IgD-negative memory B cell (primary cell): ENCODE results near the gene SEC14L1. TPM values are rescaled to one million over a fixed set of nuclear protein-coding genes. Genes with fewer than 3 reads are reported as not detected.
A peak's percentile ranks its signal among the peaks of the same experiment; 100 is the strongest.
"Not testable (repeated sequence)": the region's sequence is repeated elsewhere in the genome, so short reads cannot be mapped to it uniquely, and the experiment has no call there.

Experiments
- H3K27ac Mint-ChIP-seq, 3 donors: one replicate each; pipeline ENCODE4 v1.8.0; 2020 to 2022; ENCODE audit warnings: mild to moderate bottlenecking in 3 of 3, mixed read lengths in 3 of 3, moderate library complexity in 1 of 3
- H3K27me3 Mint-ChIP-seq: one replicate; pipeline ENCODE4 v1.8.0; 2021; ENCODE audit warnings: mixed read lengths
- H3K36me3 Mint-ChIP-seq: one replicate; pipeline ENCODE4 v1.8.0; 2020; ENCODE audit warnings: mild to moderate bottlenecking, mixed read lengths
- H3K4me1 Mint-ChIP-seq, 3 donors: one replicate each; pipeline ENCODE4 v1.8.0; 2020 to 2022; ENCODE audit warnings: mixed read lengths in 3 of 3, mild to moderate bottlenecking in 1 of 3
- H3K4me3 Mint-ChIP-seq, 4 donors: one replicate each; pipeline ENCODE4 v1.8.0; 2020 to 2022; ENCODE audit warnings: mild to moderate bottlenecking in 4 of 4, mixed read lengths in 4 of 4, moderate library complexity in 3 of 4
- H3K9me3 Mint-ChIP-seq, 3 donors: one replicate each; pipeline ENCODE4 v1.8.0; 2020 to 2021; ENCODE audit warnings: mixed read lengths in 3 of 3, mild to moderate bottlenecking in 1 of 3
- polyA plus RNA-seq: library from polyadenylated mRNA; unstranded; fragments of 300-500 nt; fragmentation: Illumina TruSeq; gene quantifications from one replicate; pipeline ENCODE4 v1.2.3, GENCODE V29; 2021

The SEC14L1 gene
- polyA plus RNA-seq, 1 donor from 2014 or later, result 44.4 TPM

GRCh38 chr17:77109159-77109759 is 31.5 kb upstream of the SEC14L1 start:
- Mint-ChIP-seq H3K4me1 (peaks cover 23 to 28% (median 24%) of the 10 kb centered on the region in 3 donors), H3K36me3 (no peaks in the 10 kb centered on the region), H3K4me3 (peak overlapping the region in 3 of 4 donors; percentile 15 to 89 (median 58)), H3K27me3 (peaks cover 1% of the 10 kb centered on the region), H3K9me3 (no peaks in the 10 kb centered on the region), H3K27ac (peak overlapping the region in 2 of 3 donors; percentile 25 to 75)

- Mint-ChIP-seq H3K27ac (peak overlapping the region in 2 of 3 donors; percentile 25 to 75), H3K36me3 (no peaks in the 10 kb centered on the region), H3K27me3 (peaks cover 1% of the 10 kb centered on the region), H3K9me3 (no peaks in the 10 kb centered on the region), H3K4me3 (peak overlapping the region; percentile 15 to 89 (median 48)), H3K4me1 (peaks cover 23 to 28% (median 24%) of the 10 kb centered on the region in 3 donors)
Measured at GRCh38 chr17:77109764-77110359, 30.9 kb upstream of the SEC14L1 start.

- H3K36me3 Mint-ChIP-seq, H3K27ac Mint-ChIP-seq, H3K9me3 Mint-ChIP-seq, H3K4me3 Mint-ChIP-seq, H3K27me3 Mint-ChIP-seq: not testable (repeated sequence)
- H3K4me1 Mint-ChIP-seq, result peaks cover 23 to 24% (median 23%) of the 10 kb centered on the region in 3 donors
Measured at GRCh38 chr17:77111165-77111933, 29.4 kb upstream of the SEC14L1 start.

GRCh38 chr17:77111934-77112296 is 28.9 kb upstream of the SEC14L1 start:
- H3K4me1 Mint-ChIP-seq, result peaks cover 20 to 21% (median 21%) of the 10 kb centered on the region in 3 donors
- H3K4me3 Mint-ChIP-seq, result peak overlapping the region in 1 of 4 donors; percentile 24
- no peak overlapping the region for H3K27ac Mint-ChIP-seq
- peaks cover 1% of the 10 kb centered on the region for H3K27me3 Mint-ChIP-seq
- no peaks in the 10 kb centered on the region for H3K9me3 Mint-ChIP-seq
- H3K36me3 Mint-ChIP-seq, result peaks cover 2% of the 10 kb centered on the region

GRCh38 chr17:77115510-77115909 is 25.3 kb upstream of the SEC14L1 start:
- H3K36me3 Mint-ChIP-seq, result peaks cover 2% of the 10 kb centered on the region
- no peaks in the 10 kb centered on the region for H3K27me3 Mint-ChIP-seq
- no peak overlapping the region for H3K4me3 Mint-ChIP-seq
- H3K4me1 Mint-ChIP-seq, result peaks cover 0 to 5% (median 2%) of the 10 kb centered on the region in 3 donors
- H3K27ac Mint-ChIP-seq, result no peak overlapping the region
- H3K9me3 Mint-ChIP-seq, result no peaks in the 10 kb centered on the region

- peaks cover 0 to 5% (median 2%) of the 10 kb centered on the region in 3 donors for H3K4me1 Mint-ChIP-seq
- no peak overlapping the region for H3K4me3 Mint-ChIP-seq
- H3K27ac Mint-ChIP-seq, result no peak overlapping the region
- H3K27me3 Mint-ChIP-seq, result no peaks in the 10 kb centered on the region
- H3K36me3 Mint-ChIP-seq, result peaks cover 2% of the 10 kb centered on the region
- no peaks in the 10 kb centered on the region for H3K9me3 Mint-ChIP-seq
Measured at GRCh38 chr17:77115947-77116346, 24.8 kb upstream of the SEC14L1 start.

- Mint-ChIP-seq H3K27ac (no peak overlapping the region), H3K4me3 (peak overlapping the region in 1 of 4 donors; percentile 45), H3K4me1 (peaks cover 0 to 2% (median 0%) of the 10 kb centered on the region in 3 donors), H3K27me3 (no peaks in the 10 kb centered on the region), H3K9me3 (no peaks in the 10 kb centered on the region), H3K36me3 (peaks cover 2% of the 10 kb centered on the region)
Measured at GRCh38 chr17:77116371-77116860, 24.4 kb upstream of the SEC14L1 start.

- no peak overlapping the region for H3K4me3 Mint-ChIP-seq
- H3K4me1 Mint-ChIP-seq, result no peaks in the 10 kb centered on the region
- H3K9me3 Mint-ChIP-seq, result peaks cover 0 to under 1% (median 0%) of the 10 kb centered on the region in 3 donors
- H3K27ac Mint-ChIP-seq, result no peak overlapping the region
- peaks cover 2% of the 10 kb centered on the region for H3K36me3 Mint-ChIP-seq
- no peaks in the 10 kb centered on the region for H3K27me3 Mint-ChIP-seq
Measured at GRCh38 chr17:77117415-77117814, 23.4 kb upstream of the SEC14L1 start.

- H3K27me3 Mint-ChIP-seq, result no peaks in the 10 kb centered on the region
- H3K36me3 Mint-ChIP-seq, result peaks cover 2% of the 10 kb centered on the region
- H3K4me1 Mint-ChIP-seq, result peaks cover 0 to 1% (median 0%) of the 10 kb centered on the region in 3 donors
- H3K4me3 Mint-ChIP-seq, result no peak overlapping the region
- peaks cover 0 to 3% (median 0%) of the 10 kb centered on the region in 3 donors for H3K9me3 Mint-ChIP-seq
- no peak overlapping the region for H3K27ac Mint-ChIP-seq
Measured at GRCh38 chr17:77118251-77118928, 22.4 kb upstream of the SEC14L1 start.

- Mint-ChIP-seq H3K36me3 (peaks cover 2% of the 10 kb centered on the region), H3K9me3 (peaks cover 0 to 3% (median 0%) of the 10 kb centered on the region in 3 donors), H3K4me1 (peaks cover 0 to 1% (median 0%) of the 10 kb centered on the region in 3 donors), H3K27me3 (no peaks in the 10 kb centered on the region), H3K27ac (no peak overlapping the region), H3K4me3 (no peak overlapping the region)
Measured at GRCh38 chr17:77119668-77120301, 21.0 kb upstream of the SEC14L1 start.

GRCh38 chr17:77120868-77121267 is 19.9 kb upstream of the SEC14L1 start:
- H3K36me3 Mint-ChIP-seq, result peaks cover 2% of the 10 kb centered on the region
- H3K27ac Mint-ChIP-seq, result peak overlapping the region in 1 of 3 donors; percentile 47
- no peaks in the 10 kb centered on the region for H3K27me3 Mint-ChIP-seq
- H3K9me3 Mint-ChIP-seq, result peaks cover 0 to 3% (median 0%) of the 10 kb centered on the region in 3 donors
- H3K4me1 Mint-ChIP-seq, result peaks cover 0 to 1% (median 0%) of the 10 kb centered on the region in 3 donors
- H3K4me3 Mint-ChIP-seq, result no peak overlapping the region

GRCh38 chr17:77124192-77124889 is 16.4 kb upstream of the SEC14L1 start:
- Mint-ChIP-seq H3K27me3 (peaks cover 6% of the 10 kb centered on the region), H3K4me3 (no peak overlapping the region), H3K27ac (no peak overlapping the region), H3K9me3 (peaks cover 0 to 3% (median 0%) of the 10 kb centered on the region in 3 donors), H3K4me1 (peaks cover 0 to 3% (median 1%) of the 10 kb centered on the region in 3 donors), H3K36me3 (no peaks in the 10 kb centered on the region)

GRCh38 chr17:77125432-77125901 is 15.3 kb upstream of the SEC14L1 start:
- Mint-ChIP-seq H3K27ac (no peak overlapping the region), H3K4me3 (no peak overlapping the region), H3K9me3 (peaks cover 0 to 3% (median 0%) of the 10 kb centered on the region in 3 donors), H3K4me1 (peaks cover 0 to 4% (median 3%) of the 10 kb centered on the region in 3 donors), H3K36me3 (no peaks in the 10 kb centered on the region), H3K27me3 (peaks cover 6% of the 10 kb centered on the region)

- peaks cover 6% of the 10 kb centered on the region for H3K27me3 Mint-ChIP-seq
- H3K27ac Mint-ChIP-seq, result no peak overlapping the region
- no peak overlapping the region for H3K4me3 Mint-ChIP-seq
- H3K9me3 Mint-ChIP-seq, result peaks cover 0 to 3% (median 0%) of the 10 kb centered on the region in 3 donors
- peaks cover 0 to 4% (median 3%) of the 10 kb centered on the region in 3 donors for H3K4me1 Mint-ChIP-seq
- no peaks in the 10 kb centered on the region for H3K36me3 Mint-ChIP-seq
Measured at GRCh38 chr17:77126519-77126918, 14.2 kb upstream of the SEC14L1 start.
